ENCODE measurements around the gene SGPL1.

The SGPL1 gene

GRCh38 chr10:70809726-70810125 lies 6.0 kb upstream of the SGPL1 start:
- no peak for TF ChIP-seq CTCF (IDR thresholded peaks at IDR 0.05; ENCODE audit: insufficient read depth, low read depth, low read length, missing control alignments)
- no peak overlapping the region for H3K4me3 ChIP-seq (ENCODE audit: low read depth, low read length)
- no peak for DNase-seq (ENCODE audit: low read depth)

- TF ChIP-seq CTCF (IDR thresholded peaks at IDR 0.05; ENCODE audit: insufficient read depth, low read depth, low read length, missing control alignments) = no peak
- no peak overlapping the region for H3K4me3 ChIP-seq (ENCODE audit: low read depth, low read length)
- no peak for DNase-seq (ENCODE audit: low read depth)
Observed at GRCh38 chr10:70810967-70811366, 4.8 kb upstream of the SGPL1 start.

GRCh38 chr10:70811881-70812280 lies 3.9 kb upstream of the SGPL1 start:
- no peak for TF ChIP-seq CTCF (IDR thresholded peaks at IDR 0.05; ENCODE audit: insufficient read depth, low read depth, low read length, missing control alignments)
- no peak overlapping the region for H3K4me3 ChIP-seq (ENCODE audit: low read depth, low read length)
- no peak for DNase-seq (ENCODE audit: low read depth)

- no peak overlapping the region for H3K4me3 ChIP-seq (ENCODE audit: low read depth, low read length)
- no peak for DNase-seq (ENCODE audit: low read depth)
- TF ChIP-seq CTCF (IDR thresholded peaks at IDR 0.05; ENCODE audit: insufficient read depth, low read depth, low read length, missing control alignments) = no peak
Observed at GRCh38 chr10:70812814-70813213, 2.9 kb upstream of the SGPL1 start.

GRCh38 chr10:70814126-70814525 lies 1.6 kb upstream of the SGPL1 start:
- no peak for DNase-seq (ENCODE audit: low read depth)
- H3K4me3 ChIP-seq (ENCODE audit: low read depth, low read length) = no peak overlapping the region
- TF ChIP-seq CTCF (IDR thresholded peaks at IDR 0.05; ENCODE audit: insufficient read depth, low read depth, low read length, missing control alignments) = no peak

GRCh38 chr10:70816220-70816894 lies 609 bp downstream of the SGPL1 start:
- H3K4me3 ChIP-seq (ENCODE audit: low read depth, low read length) = peak overlapping the region; percentile 67
- peak; percentile 54 for DNase-seq (ENCODE audit: low read depth)
- no peak for TF ChIP-seq CTCF (IDR thresholded peaks at IDR 0.05; ENCODE audit: insufficient read depth, low read depth, low read length, missing control alignments)
